Skeletal muscle tissue (tissue), 4 donors: Measurements from ENCODE around the gene EYA2. TPM values are rescaled to one million over a fixed set of nuclear protein-coding genes. Genes with fewer than 3 reads are reported as not detected.

Source experiments
- H3K27ac ChIP-seq: one replicate; pipeline ENCODE4 v1.7.0; 2013; ENCODE audit warnings: mild to moderate bottlenecking, low read depth, low read length, inconsistent platforms
- H3K27me3 ChIP-seq, 3 donors: one replicate each; pipeline ENCODE4 v1.7.0; 2013; ENCODE audit warnings: low read length in 3 of 3; ENCODE audit not compliant: control insufficient read depth in 3 of 3, insufficient read depth in 3 of 3
- H3K36me3 ChIP-seq, 3 donors: one replicate each; pipeline ENCODE4 v1.7.0; 2013; ENCODE audit warnings: low read length in 3 of 3; ENCODE audit not compliant: control insufficient read depth in 3 of 3, insufficient read depth in 3 of 3
- H3K4me1 ChIP-seq, 3 donors: one replicate each; pipeline ENCODE4 v1.7.0; 2013; ENCODE audit warnings: low read length in 3 of 3, mild to moderate bottlenecking in 3 of 3; ENCODE audit not compliant: control insufficient read depth in 3 of 3, insufficient read depth in 3 of 3
- H3K4me3 ChIP-seq, 3 donors: one replicate each; pipeline ENCODE4 v1.7.0; 2013; ENCODE audit warnings: low read length in 3 of 3
- H3K9ac ChIP-seq, 3 donors: one replicate each; pipeline ENCODE4 v1.7.0; 2013; ENCODE audit warnings: low read length in 3 of 3, mild to moderate bottlenecking in 3 of 3, moderate library complexity in 2 of 3, low read depth in 1 of 3
- H3K9me3 ChIP-seq, 3 donors: one replicate each; pipeline ENCODE4 v1.7.0; 2013; ENCODE audit warnings: low read length in 3 of 3; ENCODE audit not compliant: control insufficient read depth in 3 of 3
- total RNA-seq: library from RNA; depleted of rRNA; stranded (reverse); fragments of >200 nt; gene quantifications from one replicate; pipeline ENCODE4 v1.2.3, GENCODE V29; 2014
- donor health status: Osteomylitis.

The EYA2 gene
- total RNA-seq, 1 donor from 2014 or later, result 1.0 TPM

DNA sequence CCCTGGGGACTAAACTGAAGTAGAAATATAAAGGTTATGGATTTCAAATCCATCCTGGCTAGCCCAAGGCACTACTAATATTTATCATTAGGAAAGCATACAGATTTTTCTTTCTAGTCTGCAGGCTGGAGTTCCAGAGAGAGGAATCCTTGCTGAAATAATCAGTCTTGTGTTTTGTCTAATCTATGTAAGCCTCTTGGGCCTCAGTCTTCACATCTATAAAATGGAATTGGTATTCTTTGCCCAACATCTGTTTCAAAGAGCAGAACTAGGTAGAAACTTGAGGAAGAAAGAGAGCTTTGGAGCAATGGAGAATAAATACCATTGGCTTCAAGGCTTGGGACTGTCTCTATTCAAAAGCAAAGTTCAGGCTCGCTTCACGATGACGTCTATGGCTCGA, 249.8 kb downstream of the EYA2 start:
- H3K4me3 ChIP-seq, result no peak overlapping the region
- H3K27me3 ChIP-seq, result peaks cover 0 to 2% (median 0%) of the 10 kb centered on the region in 3 donors
- no peak overlapping the region for H3K27ac ChIP-seq
- no peaks in the 10 kb centered on the region for H3K36me3 ChIP-seq
- H3K9ac ChIP-seq, result no peak overlapping the region
- no peaks in the 10 kb centered on the region for H3K4me1 ChIP-seq
- H3K9me3 ChIP-seq, result peaks cover 0 to 5% (median 0%) of the 10 kb centered on the region in 3 donors

DNA sequence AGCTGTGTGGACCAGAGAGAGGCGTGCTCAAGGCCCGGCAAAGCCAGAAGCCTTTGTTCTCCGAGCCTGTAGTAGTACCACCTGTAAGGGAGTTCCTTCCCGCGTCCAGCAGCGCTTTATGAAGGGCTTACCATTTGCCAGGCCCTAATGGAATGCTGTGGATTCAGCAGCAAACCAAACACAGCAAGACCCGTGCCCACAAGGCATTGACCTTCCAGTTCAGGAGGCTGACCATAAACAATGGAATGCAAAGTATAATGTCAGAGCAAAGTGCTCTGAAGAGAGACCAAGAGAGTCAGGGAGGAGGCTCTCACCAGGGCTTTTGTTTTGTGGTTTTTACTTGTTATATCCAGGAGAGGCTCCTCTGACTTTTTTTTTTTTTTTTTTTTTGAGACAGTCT, 252.0 kb downstream of the EYA2 start:
- no peak overlapping the region for H3K9ac ChIP-seq
- peaks cover 0 to 1% (median 0%) of the 10 kb centered on the region in 3 donors for H3K9me3 ChIP-seq

DNA sequence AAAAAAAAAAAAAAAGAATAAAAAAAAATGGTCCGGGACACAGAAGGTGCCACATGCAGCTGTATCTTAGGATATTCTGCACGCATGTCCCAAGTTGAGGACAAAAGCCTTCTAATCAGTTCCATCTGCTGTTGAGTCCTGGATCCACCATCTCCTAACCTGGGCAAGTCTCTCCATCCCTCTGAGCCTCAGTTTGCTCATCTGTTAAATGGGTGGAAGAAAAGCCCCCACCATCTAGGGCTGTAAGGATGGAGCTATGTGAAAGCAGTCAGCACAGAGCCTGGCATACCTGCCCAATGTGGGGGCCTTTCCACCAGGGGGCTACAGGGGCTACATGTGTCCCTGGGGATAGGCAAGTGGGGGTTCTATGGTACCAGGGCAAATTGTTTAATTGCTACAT, 253.4 kb downstream of the EYA2 start:
- no peaks in the 10 kb centered on the region for H3K36me3 ChIP-seq
- H3K27me3 ChIP-seq, result peaks cover 0 to 2% (median 0%) of the 10 kb centered on the region in 3 donors
- no peaks in the 10 kb centered on the region for H3K4me1 ChIP-seq
- no peak overlapping the region for H3K4me3 ChIP-seq
- H3K27ac ChIP-seq, result no peak overlapping the region
- no peaks in the 10 kb centered on the region for H3K9me3 ChIP-seq
- no peak overlapping the region for H3K9ac ChIP-seq

More for the DNA sequence above, 252.0 kb downstream of the EYA2 start:
- H3K27ac ChIP-seq, result no peak overlapping the region
- no peaks in the 10 kb centered on the region for H3K4me1 ChIP-seq
- H3K4me3 ChIP-seq, result no peak overlapping the region
- no peaks in the 10 kb centered on the region for H3K36me3 ChIP-seq
- peaks cover 0 to 2% (median 0%) of the 10 kb centered on the region in 3 donors for H3K27me3 ChIP-seq

DNA sequence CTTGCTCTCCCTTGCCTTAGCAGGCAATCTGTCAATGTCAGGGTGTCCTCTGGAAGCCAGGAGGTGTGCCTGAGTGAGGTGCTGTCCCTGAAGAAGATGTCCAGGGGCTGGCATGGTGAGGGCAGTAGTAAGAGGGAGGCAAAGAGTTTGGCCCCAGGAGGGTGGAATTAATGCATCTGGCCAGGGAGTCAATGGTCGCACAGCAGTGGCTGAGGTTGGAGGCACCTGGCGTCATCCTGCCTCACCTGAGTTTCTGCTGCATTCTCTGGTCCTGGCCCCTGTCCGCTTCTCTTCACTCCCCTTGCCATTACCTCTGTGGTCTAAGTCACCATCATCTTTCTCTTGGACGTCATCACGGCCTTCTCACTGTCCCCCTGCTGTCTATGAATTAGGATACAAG, 255.3 kb downstream of the EYA2 start:
- Histone ChIP-seq H3K27me3 (peaks cover 0 to 3% (median 0%) of the 10 kb centered on the region in 3 donors), H3K4me1 (no peaks in the 10 kb centered on the region), H3K4me3 (no peak overlapping the region), H3K9me3 (no peaks in the 10 kb centered on the region), H3K9ac (no peak overlapping the region), H3K27ac (no peak overlapping the region), H3K36me3 (no peaks in the 10 kb centered on the region)

DNA sequence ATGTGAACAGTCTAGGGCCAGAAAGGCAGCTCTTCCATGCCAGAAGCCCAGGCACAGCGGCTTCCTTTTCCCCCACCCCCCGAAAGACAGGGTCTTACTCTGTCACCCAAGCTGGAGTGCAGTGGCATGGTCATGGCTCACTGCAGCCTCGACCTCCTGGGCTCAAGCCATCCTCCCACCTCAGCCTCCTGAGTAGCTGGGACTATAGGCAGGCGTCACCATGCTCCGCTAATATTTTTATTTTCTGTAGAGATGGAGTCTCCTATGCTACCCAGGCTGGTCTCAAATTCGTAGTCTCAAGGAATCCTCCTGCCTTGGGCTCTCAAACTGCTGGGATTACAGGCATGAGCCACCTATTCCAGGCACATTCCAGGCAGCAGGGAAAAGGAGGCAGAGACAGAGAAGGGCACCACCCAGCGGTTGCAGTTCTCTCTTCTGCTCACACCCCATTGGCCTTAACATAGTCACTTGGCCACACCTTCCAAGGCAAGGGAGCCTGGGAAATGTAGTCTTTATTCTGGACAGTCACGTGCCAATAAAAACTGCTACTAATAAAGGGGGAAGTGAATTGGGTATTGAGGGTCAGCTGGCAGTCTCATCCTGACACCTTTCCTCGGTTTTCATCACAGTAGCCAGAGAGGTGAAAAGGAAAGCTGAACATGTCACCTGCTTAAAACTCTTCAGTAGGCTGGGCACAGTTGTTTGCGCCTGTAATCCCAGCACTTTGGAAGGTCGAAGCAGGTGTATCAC, 255.9 kb downstream of the EYA2 start:
- H3K4me1 ChIP-seq, result no peaks in the 10 kb centered on the region
- H3K36me3 ChIP-seq, result no peaks in the 10 kb centered on the region
- no peaks in the 10 kb centered on the region for H3K9me3 ChIP-seq
- no peak overlapping the region for H3K27ac ChIP-seq
- H3K4me3 ChIP-seq, result no peak overlapping the region
- no peak overlapping the region for H3K9ac ChIP-seq
- H3K27me3 ChIP-seq, result peaks cover 0 to 7% (median 0%) of the 10 kb centered on the region in 3 donors

DNA sequence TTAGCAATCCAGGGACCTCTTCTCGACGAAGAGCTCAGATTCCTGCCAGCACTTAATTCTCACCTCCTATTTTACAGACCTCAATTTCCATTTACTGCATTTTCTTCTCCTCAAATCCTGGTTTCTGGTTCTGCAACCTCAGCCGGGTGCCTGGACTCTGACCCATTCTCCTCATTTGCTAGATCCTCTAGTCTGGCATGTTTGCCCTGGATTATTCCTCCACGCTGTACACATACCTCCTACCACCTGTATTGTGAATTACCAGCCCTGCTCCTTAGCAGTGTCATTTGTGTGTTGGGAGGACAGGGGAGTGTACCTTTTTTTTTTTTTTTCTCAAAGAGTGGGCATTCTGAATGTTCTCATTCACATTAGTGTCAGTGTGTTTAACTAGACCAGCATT, 257.4 kb downstream of the EYA2 start:
- Histone ChIP-seq H3K36me3 (no peaks in the 10 kb centered on the region), H3K27ac (no peak overlapping the region), H3K27me3 (peaks cover 0 to 5% (median 0%) of the 10 kb centered on the region in 3 donors), H3K9ac (no peak overlapping the region), H3K9me3 (no peaks in the 10 kb centered on the region), H3K4me1 (no peaks in the 10 kb centered on the region), H3K4me3 (no peak overlapping the region)

DNA sequence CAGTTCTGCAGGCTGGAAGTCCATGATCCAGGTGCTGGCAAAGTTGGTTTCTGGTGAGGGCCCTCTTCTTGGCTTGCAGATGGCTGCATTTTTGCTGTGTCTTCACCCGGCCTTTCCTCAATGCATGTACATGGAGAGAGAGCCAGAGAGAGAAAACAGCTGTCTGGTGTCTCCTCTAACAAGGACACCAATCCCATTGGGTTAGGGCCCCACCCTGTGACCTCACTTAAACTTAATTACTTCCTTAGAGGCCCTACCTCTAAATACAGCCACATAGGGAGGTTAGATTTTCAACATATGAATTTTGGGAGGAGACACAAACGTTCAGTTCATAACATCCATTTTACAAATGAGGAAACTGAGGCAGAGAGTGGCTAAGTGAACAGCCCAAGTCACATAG, 259.4 kb downstream of the EYA2 start:
- H3K27me3 ChIP-seq, result peaks cover 0 to 5% (median 0%) of the 10 kb centered on the region in 3 donors
- H3K4me3 ChIP-seq, result no peak overlapping the region
- no peaks in the 10 kb centered on the region for H3K4me1 ChIP-seq
- H3K36me3 ChIP-seq, result no peaks in the 10 kb centered on the region
- H3K9me3 ChIP-seq, result no peaks in the 10 kb centered on the region
- H3K9ac ChIP-seq, result no peak overlapping the region
- no peak overlapping the region for H3K27ac ChIP-seq

DNA sequence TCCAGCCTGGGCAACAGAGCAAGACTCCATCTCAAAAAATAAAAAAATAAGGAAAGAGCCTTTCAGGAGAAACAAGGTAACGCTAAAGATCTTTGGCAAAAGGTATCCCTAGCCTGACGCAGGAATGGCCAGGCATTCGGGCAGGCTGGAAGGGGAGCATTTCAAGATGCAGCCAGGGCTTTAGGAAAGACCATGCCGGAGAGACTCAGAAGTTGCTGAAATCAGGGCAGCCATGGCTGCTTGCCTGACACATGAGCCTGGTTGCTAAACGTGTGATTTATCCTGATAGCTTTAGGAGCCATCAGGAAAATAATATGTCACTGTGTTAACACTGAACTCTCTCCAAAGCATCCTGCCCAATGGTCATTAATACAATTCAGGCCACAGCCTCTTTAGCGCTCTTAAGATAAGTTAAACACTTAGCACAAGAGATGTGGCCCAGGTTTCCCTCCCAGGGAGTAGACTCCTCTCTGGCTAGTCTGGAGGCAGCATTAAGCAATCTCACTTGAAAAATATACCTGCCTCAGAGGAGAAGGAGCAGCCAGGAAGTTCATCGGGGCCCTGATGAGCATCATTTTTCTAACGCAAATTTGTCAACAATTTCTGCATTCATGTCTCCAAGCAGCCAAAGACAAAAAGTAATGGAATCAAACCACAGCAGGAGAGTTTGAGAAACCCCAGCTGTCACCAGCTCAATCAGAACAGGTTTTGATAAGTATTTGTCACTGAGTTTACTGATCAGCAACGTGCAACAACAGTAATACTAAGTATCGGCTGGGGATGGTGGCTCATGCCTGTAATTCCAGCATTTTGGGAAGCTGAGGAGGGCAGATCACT, 261.9 kb downstream of the EYA2 start:
- Histone ChIP-seq H3K9ac (no peak overlapping the region), H3K4me1 (no peaks in the 10 kb centered on the region), H3K27ac (no peak overlapping the region), H3K9me3 (no peaks in the 10 kb centered on the region), H3K36me3 (no peaks in the 10 kb centered on the region), H3K27me3 (peaks cover 0 to 5% (median 0%) of the 10 kb centered on the region in 3 donors), H3K4me3 (no peak overlapping the region)

DNA sequence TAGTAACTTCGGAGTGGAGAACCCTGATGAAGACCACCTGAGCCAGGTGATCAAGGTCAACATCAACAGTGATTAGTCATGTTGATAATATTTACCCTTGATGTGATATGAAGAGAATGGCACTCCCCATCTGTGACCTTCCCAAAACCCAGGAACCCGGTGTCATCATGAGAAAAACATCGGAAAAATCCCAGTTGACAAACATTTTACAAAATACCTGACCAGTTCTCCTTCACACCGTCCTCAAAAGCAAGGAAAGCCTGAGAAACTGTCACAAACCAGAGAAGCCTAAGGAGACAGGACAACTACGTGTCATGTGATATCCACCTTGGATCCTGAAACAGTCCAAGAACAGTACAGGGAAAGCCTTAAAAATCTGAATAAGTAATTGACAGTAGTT, 264.5 kb downstream of the EYA2 start:
- H3K9me3 ChIP-seq, result no peaks in the 10 kb centered on the region
- no peaks in the 10 kb centered on the region for H3K36me3 ChIP-seq
- H3K9ac ChIP-seq, result no peak overlapping the region
- H3K4me3 ChIP-seq, result no peak overlapping the region
- no peaks in the 10 kb centered on the region for H3K4me1 ChIP-seq
- H3K27ac ChIP-seq, result no peak overlapping the region
- H3K27me3 ChIP-seq, result peaks cover 0 to 9% (median 0%) of the 10 kb centered on the region in 3 donors

DNA sequence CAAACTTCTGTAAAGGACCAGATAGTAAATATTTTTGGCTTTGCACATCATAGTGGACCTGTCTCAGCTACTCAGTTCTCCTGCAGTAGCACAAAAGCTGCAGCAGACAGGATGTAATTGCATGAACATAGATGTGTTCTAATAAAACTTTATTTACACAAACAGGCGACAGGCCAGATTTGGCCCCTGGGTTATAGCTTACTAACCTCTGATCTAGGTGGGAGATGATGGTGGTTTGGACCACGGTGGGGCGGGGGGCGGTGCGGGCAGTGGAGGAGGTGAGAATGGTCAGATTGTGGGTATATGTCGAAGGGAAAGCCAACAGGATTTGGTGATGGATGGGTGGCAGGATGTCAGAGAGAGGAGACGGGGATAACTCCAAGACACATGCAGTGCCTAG, 265.6 kb downstream of the EYA2 start:
- Histone ChIP-seq H3K27ac (no peak overlapping the region), H3K4me3 (no peak overlapping the region), H3K9me3 (no peaks in the 10 kb centered on the region), H3K27me3 (peaks cover 0 to 8% (median 0%) of the 10 kb centered on the region in 3 donors), H3K4me1 (no peaks in the 10 kb centered on the region), H3K9ac (no peak overlapping the region), H3K36me3 (no peaks in the 10 kb centered on the region)
